ENCODE data around the gene TUBB.
"Not testable (repeated sequence)": the region's sequence is repeated elsewhere in the genome, so short reads cannot be mapped to it uniquely, and the experiment has no call there.

TUBB gene

DNA sequence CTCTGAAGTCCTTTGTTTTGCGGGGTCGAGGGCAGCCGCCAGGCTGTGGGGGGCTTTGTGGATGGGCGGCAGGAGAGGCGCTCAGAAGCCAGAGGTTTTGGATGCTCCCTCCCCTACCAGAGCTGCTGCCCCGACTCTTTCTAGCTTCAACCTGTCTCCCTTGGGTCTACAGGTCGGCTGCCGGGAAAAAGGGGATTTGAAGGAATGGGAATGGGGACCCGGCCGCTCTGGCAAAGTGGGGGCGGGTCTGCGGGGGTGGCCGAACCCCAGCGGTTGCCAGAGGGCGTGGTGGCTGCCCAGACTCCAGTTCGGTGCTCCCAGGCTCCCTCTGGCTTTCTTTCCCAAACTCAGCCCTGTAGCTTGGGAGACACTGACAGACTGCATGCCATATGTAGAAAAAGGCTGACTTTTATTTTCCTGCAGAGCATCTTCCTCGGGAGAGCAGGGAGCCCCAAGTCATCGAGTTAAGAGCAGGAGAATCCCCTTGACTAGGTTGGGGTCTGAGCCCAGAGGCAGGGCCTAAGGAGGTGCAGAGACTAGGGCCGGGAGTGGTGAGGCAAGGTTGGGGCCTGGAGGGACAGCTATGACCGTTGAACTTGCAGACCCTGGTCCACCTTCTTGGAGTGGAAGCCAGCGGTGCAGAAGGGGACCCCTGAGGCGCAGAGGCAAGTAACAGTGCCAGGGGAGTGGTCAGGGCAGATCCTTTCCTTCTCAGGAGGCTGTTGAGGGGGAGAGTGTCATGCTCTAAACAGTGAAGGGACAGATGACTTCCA, 32.3 kb upstream of the TUBB start:
- DNase-seq, result peak; percentile 28

DNA sequence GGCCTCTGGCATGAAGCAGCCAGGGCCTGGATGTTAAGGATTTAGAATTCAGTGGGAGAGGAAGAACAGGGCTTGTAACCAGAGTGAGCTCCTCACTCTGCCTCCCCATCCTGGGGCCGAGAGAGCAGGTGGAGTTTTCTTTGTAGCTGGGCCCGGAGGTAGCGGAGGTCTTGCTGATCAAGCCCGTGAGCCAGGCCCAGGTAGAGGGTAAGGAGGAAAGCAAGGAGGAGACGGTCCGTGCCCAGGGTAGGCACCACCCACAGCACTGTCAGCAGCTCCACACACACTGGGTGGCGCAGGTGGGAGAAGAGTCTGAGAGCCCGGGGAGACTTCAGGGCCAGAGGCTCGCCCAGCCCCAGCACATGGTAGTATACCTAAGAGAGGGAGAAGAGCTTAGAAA, 31.6 kb upstream of the TUBB start:
- DNase-seq, result no peak

DNA sequence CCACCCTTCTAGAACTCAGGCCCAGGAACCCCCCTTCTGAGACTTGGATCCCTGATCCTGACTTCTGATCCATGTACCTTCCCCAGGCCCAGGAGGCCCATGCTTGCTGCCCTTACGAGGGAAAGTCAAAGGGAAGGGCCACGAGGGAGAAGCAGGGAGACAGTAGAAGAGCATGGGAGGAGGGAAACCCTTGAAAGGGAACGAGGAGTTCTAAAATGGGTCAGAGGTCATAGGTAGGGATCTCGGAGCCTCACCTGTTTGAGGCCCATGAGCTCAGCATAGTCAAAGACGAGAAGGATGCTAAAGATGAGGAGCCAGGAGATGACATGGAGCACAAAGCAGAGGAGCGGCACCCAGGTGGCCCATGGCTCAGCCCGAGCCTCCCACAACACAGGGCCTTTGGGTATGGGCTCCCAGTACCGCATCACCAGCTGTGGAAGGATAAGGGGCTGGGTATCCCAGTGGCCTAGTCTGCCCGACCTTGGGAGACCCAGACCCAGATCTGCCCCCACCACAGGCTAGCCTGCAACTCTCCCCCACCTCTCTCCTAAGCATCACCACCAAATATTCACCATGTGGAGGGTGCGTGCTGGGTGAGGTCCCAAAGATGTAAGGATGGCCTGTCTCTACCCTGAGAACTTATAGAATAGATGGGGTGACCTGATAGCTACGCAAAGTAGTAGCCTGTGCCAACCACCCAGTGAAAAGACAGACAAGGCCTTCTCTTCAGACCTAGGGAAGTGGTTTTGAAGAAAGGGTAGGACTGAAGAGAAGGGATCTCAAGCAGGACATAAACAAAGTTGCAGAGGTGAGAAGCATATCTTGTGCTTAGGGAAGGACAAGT, 30.9 kb upstream of the TUBB start:
- no peak for DNase-seq

DNA sequence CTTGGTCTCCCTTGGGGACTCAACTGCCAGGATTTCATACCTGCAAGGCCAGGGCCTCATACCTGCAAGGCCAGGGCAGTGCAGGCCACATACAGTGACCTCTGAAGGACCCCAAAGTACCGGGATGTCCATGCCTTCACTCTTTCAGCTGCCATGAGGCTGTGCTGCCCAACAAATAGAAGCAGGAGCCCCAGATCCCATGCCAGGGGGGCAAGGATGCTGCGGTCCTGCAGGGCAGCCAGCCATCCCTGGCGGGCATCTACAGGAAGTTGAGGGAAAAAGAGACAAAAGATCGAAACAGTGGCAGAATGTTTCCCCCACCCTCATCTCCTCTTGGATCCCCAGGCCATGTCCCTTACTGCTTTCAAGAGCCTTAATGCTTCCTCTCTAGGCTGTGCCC, 30.2 kb upstream of the TUBB start:
- no peak for DNase-seq

DNA sequence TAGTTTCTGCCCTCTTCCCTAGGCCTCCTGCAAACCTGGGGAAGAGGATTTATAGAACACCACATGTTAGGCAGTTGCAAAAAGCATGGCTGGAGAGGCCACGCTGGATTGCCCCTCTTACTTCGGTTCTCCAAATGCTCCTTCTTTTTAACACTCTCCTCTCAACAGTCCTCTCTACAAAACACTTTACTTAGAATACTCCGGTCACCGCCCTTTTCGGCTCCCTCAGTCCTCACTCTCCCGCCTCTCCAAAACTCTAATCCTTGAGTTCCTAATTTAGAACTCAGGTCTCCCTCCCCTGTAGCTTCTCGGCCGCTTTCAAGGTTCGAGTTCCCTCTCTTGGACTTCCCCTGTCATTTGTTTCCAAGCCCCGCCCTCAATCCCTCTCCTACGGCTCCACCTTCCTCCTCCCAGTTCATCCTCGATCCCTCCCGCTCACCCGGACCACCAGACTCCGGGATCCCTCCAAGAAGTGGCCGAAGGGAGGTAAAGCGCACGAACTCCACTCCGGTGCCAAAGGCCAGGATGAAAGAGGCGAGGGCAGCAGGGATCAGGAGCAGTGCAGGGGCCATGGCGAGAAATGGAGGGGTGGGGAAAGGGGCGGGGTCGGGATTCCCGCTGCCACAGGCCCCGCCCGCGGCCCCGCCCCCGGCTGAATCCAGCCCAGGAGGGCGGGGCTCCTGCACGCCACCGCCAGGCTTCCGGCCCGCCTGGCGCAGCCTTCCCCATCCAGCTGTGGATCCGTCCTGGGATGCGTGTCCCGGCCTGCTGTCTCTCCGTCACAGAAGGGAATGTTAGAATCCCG, 29.5 kb upstream of the TUBB start, which contains the start of gene NRM:
NRM (minus strand) TSS at position 582 of the 805 bp plus-strand sequence; CDS start at position 572, 10 bp downstream.
- peak; percentile 88 for DNase-seq

DNA sequence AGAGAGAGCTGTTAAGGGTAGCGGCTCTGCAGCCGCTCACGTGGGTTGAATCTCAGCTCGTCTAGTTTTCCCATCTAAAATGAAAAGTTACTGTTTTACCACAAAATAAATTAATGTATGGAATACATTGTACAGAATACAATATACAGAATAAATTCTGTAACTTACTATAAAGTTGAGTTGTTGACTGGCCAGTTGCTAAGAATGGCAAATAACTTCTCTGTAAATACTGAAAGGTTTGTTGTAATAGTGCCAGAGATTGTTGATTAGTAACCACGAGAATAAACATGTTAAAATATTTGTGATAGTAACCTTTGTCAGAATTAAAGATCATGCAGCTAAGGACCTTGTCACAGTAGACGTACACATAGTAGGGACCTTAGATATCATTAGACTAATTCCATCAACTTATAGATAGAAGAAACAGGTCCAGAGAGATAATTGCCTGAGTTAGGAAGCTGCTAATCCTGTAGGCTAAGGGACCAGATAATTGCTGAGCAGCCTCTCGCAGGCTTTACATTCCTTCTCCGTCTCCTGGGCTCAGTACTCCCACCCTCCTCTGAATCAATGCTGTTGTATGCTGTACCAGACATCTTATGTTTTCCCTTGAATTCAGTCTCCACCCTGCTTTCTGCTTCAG, 28.8 kb upstream of the TUBB start:
- DNase-seq, result no peak

DNA sequence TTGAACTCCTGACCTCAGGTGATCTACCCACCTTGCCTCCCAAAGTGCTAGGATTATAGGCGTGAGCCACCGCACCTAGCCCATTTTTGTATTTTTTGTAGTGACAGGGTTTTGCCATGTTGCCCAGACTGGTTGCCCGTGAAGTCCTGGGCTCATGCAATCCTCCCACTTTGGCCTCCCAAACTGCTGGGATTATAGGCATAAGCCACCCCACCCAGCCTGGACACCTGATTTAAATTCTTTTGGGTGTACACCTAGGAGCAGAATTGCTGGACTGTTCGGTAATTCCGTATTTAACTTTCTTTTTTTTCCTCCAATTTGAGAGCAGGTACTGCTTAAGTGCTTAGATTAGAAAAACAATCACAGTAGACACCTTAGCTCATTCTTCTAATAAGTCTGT, 23.7 kb upstream of the TUBB start:
- no peak for DNase-seq

DNA sequence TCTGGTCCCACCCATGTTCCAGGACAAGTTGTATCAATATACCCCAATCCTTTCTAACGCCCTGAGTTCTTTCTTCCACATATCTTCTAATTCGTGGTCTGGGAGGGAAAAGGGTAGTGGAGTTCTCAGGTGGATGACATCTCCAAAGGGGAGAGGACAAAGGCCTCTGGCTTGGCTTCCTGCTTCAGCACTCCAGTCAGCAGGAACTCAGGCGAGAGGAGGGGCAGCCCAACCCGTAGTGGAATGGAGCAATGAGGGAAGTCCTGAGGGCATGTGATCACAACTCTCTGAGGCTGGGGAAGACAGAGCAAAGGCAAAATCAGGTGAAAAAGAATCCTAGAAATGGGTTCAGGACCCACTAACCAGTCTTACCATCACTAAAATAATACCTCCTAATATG, 19.8 kb upstream of the TUBB start:
- DNase-seq, result no peak

DNA sequence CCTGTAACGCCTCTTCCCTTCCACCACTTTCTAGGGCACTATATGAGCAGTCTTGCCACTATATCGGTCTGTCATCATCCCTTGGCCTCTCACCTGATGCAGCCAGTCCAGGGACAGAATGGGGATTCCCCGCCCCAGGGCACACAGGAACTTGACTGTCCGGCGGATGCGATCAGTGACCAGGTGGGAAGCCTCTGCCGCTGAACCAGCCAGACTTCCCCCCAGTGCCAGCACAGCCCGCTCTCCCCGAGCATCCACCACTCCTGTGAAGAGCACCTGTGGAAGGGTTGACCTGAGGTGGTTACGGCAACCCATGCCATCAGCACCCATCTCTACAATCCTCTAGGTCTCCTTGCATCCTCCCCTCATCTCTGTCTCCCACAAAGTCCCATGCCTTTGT, 17.1 kb upstream of the TUBB start:
- DNase-seq, result no peak

DNA sequence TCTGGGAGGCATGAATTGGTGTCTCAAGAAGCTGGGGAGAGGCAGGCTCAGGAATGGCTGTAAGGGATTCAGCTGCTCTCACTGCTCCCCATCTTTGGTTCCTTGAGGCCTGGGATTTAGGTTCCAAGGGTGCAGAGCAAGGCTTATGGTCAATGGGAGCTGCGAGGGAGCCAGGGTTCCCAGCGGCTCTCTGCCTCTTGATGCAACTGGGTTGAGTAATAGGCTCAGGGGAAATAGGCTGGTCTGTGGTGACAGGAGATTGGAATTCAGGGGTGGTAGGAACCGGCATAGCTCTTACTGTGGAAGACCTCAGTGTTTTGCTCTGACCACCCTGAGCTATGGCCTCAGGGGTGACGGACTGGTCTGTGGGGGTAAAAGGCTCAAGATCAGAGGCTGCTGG, 16.3 kb upstream of the TUBB start:
- no peak for DNase-seq

DNA sequence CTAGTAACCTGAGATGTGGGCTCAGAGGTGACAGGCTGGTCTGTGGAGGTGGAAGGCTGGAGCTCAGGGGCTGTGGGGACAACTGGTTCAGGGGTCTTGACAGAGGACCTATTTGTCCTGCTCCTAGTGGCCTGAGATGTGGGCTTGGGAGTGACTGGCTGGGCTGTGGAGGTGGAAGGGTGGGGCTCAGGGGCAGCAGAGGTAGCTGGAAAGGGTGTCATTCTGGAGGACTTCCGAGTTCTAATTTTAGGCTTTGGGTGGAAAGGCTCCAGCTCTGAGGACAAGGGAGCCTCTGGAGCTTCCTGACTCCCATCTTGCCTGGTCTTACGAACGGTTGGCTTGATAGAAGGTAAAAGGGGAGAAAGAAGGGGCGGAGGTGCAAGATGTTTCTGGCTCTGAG, 14.5 kb upstream of the TUBB start:
- DNase-seq, result no peak

DNA sequence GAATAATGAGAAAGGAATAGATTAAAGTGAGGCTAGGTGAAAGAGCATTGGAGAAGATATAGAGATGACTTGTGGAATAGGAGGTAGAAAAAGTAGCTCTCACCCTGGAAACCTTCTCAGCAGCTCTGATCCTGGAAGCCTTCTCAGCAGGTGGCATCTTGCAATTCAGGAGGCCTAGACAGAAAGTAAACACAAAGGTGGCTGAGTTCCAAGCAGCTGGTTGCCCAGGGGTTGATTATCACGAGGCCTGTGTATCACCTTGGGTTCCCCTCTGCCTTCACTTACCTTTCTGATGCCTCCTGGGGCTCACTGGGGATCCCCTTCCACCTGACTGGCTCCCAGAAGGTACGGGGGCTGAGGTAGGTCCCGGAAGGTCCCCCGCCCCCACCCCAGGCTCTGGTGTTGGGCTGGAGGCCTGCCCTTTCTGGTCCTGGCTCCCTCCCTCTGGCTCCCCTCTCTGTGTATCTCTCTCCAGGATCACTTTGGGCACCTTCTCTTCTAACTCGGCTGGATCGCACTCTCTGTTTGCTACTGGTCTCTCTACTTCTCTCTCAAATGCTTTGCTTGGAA, 12.8 kb upstream of the TUBB start:
- DNase-seq, result peak; percentile 34

DNA sequence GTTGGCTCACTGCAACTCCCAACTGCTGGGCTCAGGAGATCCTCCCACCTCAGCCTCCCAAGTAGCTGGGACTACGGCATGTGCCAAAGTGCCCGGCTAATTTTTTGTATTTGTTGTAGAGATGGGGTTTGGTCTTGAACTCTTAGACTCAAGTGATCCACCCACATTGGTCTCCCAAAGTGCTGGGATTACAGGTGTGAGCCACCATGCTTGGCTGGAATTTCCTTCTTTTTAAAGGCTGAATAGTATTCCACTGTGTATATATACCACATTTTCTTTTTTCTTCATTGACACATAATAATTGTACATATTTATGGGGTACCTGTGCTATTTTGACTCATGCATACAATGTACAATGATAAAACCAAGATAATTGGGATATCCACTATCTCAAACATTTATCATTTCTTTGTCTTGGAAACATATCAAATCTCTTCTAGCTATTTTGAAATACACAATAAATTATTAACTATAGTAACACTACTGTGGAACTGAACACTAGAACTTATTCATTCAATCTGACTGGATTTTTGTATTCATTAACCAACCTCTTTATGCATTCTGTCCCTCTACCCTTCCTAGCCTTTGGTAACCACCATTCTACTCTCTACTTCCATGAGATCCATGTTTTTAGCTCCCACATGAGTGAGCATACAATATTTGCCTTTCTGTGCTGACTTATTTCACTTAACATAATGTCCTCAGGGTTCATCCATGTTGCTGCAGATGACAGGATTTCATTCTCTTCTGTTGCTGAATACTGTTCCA, 10.9 kb upstream of the TUBB start:
- DNase-seq, result no peak

DNA sequence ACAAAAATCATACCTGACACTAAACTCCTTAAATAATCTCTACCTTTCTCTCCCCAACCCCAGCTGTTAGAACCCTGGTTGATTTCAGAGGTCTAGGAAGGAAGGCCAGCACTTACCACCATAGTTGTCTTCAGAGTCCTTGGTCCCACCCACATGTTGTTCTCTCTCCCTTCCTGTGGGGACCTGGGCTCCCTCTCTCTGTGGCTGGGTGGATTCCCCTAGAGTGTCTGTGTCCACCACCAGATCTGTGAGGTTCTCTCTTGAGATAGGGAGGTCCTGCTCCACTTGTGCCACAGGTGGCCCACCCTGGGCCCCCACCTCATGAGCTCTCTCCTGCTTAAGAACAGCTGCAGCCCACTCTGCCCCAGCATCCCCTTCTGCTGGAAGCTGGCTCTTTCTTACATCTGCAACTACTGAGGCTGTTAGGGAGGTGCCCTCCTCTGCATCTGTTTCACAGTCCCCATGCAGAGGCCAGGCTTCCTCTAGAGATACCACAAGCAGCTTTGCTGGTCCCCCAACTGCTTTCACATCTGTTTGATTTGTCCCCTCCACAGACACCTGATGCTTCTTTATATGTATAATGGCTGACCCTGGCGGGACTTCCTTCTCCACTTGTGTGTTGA, 8.3 kb upstream of the TUBB start:
- no peak for DNase-seq

DNA sequence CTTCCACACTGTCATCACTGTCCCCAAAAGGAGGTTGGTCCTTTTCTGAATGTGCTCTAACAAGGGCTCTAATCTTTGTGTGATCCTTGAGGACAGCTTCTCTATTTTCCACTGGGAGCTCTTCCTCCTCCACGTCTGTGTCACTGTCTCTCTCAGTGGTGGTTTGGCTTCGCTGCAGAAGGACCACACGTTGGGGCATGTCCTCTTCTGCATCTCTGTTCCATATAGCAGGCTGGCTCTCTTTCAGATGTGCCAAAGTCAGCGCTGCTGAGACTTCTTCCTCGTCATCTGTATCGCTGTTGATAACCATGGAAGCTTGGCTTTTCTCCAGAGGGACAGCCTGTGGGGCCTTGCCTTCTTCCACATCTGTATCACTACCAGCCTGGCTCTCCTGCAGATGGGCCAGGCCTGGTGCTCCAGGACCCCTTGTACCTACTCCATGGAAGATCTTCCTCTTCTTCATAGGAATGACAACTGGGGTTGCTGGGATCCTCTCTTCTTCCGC, 7.7 kb upstream of the TUBB start:
- DNase-seq, result no peak

DNA sequence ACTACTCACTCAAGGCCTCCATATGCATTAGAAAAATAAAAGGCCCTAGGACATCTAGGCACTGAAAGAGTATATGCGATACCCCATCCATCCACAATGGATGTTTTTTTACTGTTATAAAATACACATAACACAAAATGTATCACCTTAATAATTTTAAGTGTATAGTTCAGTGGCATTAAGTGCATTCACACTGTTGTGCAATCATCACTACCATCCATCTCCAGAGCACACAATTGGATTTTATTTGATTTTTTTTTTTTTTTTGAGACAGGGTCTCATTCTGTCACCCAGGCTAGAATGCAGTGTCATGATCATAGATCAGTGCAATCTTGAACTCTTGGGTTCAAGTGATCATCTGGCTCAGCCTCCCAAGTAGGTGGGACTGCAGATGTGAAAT, 5.9 kb upstream of the TUBB start:
- no peak for DNase-seq

DNA sequence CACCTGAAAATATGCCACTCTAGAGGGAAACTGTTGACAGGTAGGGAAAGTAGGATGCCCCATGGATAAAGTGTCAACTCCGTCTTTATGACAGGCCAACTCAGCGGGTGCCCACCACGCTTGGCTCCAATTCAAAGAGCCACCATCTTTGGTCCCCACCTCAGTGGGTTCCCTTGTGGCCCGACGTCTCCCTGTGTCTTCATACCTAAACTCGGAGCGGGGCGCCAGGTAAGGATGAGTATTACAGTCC, 3.3 kb upstream of the TUBB start:
- DNase-seq, result no peak

DNA sequence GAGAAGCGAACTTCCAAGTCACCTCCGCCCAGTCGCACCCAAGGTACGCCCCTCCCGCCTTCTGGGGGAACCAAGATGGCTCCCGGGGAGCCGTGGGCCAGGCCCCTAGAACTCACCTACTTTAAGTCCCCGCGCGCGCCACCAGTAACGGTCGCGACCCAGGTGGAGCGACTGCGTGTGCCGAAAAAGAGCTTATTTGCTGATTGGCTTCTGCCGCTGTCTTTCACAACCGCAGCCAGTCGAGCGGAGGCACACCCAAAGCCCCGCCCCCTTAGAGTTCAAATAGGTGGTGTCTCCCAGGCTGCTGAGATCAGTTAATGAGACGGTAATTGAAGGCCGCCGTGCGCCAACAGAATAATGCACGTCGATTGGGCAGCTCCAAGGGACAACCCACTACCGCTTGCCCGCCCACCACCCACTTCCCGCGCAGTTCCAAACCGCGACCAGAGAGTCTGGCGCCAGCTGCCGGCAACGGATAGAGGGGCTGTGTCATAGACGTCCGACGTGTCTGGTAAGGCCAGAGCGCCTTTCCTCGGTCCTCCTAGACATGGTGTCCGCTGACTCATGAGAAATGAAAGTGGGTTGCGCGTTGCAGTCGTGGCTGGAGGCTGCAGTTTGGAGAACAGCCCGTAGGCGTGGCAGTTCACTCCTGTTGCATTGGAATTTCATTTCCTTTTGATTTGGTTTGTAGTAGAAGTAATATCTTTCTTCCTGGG, 2.9 kb upstream of the TUBB start, which contains the start of gene MDC1:
MDC1 (minus strand) TSS at position 153 of the 716 bp plus-strand sequence. CDS start 2,106 bp downstream, outside the sequence.
- DNase-seq, result peak; percentile 100

DNA sequence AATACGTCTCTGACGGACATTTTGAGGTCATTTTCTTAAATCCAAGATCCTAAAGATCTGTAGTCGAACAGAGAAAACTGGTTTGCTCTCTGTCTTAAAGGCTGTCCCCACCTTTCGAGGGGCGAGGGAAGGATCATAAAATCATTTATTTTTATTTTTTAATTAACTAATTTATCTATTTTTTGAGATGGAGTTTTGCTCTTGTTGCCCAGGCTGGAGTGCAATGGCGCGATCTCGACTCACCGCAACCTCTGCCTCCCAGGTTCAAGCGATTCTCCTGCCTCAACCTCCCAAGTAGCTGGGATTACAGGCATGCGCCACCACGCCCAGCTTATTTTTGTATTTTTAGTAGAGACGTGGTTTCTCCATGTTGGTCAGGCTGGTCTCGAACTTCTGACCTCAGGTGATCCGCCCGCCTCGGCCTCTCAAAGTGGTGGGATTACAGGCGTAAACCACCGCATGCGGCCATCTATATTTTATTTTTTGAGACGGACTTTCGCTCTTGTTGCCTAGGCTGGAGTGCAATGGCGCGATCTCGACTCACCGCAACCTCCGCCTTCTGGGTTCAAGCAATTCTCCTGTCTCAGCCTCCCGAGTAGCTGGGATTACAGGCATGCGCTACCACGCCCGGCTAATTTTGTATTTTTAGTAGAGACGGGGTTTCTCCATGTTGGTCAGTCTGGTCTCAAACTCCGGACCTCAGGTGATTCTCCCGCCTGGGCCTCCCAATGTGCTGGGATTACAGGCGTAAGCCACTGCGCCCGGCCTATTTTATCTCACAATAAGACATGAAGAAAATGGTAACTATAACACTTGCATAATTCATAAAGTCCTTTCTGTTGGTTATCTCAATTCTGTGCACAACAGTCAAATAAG, 2.1 kb upstream of the TUBB start:
- not testable (repeated sequence) for DNase-seq
